Loucy (cell line): ENCODE data around the gene ABCF2.

ENCODE experiments used
- H2AFZ ChIP-seq: fragments of 200-600 bp; sonication (generic); 2 replicates; pipeline ENCODE4 v1.6.0; 2016; ENCODE audit warnings: antibody characterized with exemption, mild to moderate bottlenecking, low read length, moderate library complexity
- H3F3A ChIP-seq: fragments of 200-600 bp; 2 replicates; pipeline ENCODE4 v1.6.0; 2016; ENCODE audit warnings: antibody characterized with exemption, low read depth, mild to moderate bottlenecking
- H3K27me3 ChIP-seq: fragments of 200-600 bp; sonication (generic); 2 replicates; pipeline ENCODE4 v1.6.1; 2014; ENCODE audit warnings: low read length, mild to moderate bottlenecking; ENCODE audit not compliant: insufficient read depth, poor library complexity, severe bottlenecking
- H3K36me3 ChIP-seq: fragments of 200-600 bp; sonication (generic); 2 replicates; pipeline ENCODE4 v1.6.1; 2016; ENCODE audit warnings: low read length; ENCODE audit not compliant: insufficient read depth
- H3K4me1 ChIP-seq: fragments of 200-600 bp; sonication (generic); 2 replicates; pipeline ENCODE4 v1.5.1; 2014; ENCODE audit warnings: low read length, mild to moderate bottlenecking; ENCODE audit not compliant: insufficient read depth, poor library complexity, severe bottlenecking
- H3K4me2 ChIP-seq: fragments of 200-600 bp; sonication (generic); 2 replicates; pipeline ENCODE4 v1.6.0; 2014; ENCODE audit warnings: antibody characterized with exemption, low read length, low read depth, mild to moderate bottlenecking; ENCODE audit not compliant: poor library complexity, severe bottlenecking
- H3K4me3 ChIP-seq: fragments of 200-600 bp; sonication (generic); 2 replicates; pipeline ENCODE4 v1.5.1; 2014; ENCODE audit warnings: low read length, mild to moderate bottlenecking, mixed read lengths; ENCODE audit not compliant: poor library complexity, severe bottlenecking
- H3K79me2 ChIP-seq: fragments of 200-600 bp; sonication (generic); 2 replicates; pipeline ENCODE4 v1.6.1; 2014; ENCODE audit warnings: low read length; ENCODE audit not compliant: insufficient read depth
- H3K9ac ChIP-seq: fragments of 200-600 bp; sonication (generic); 2 replicates; pipeline ENCODE4 v1.6.0; 2014; ENCODE audit warnings: mild to moderate bottlenecking, low read depth, low read length, moderate library complexity; ENCODE audit not compliant: poor library complexity, severe bottlenecking
- H3K9me2 ChIP-seq: fragments of 200-600 bp; sonication (generic); replicated peaks from 2 replicates; pipeline ENCODE4 v1.6.1; 2016; ENCODE audit warnings: low read depth, low read length, mixed read lengths
- H3K9me3 ChIP-seq: fragments of 200-600 bp; sonication (generic); 2 replicates; pipeline ENCODE4 v1.6.1; 2014; ENCODE audit warnings: mild to moderate bottlenecking, antibody characterized with exemption, low read length, low read depth; ENCODE audit not compliant: insufficient read depth
- H4K20me1 ChIP-seq: fragments of 200-600 bp; sonication (generic); 2 replicates; pipeline ENCODE4 v1.6.0; 2014; ENCODE audit warnings: antibody characterized with exemption, low read length, mild to moderate bottlenecking; ENCODE audit not compliant: insufficient read depth, poor library complexity, severe bottlenecking
- CTCF ChIP-seq: fragments of 200-600 bp; sonication (generic); conservative IDR thresholded peaks from 2 replicates; pipeline ENCODE4 v1.5.1; 2014; ENCODE audit warnings: mild to moderate bottlenecking, antibody characterized with exemption, low read length
- EZH2phosphoT487 ChIP-seq: fragments of 200-600 bp; IDR thresholded peaks from 2 replicates; pipeline ENCODE4 v1.6.1; 2018; ENCODE audit warnings: antibody characterized with exemption, mild to moderate bottlenecking, moderate library complexity, borderline replicate concordance

Gene ABCF2

GRCh38 chr7:151209588-151209987 lies 17.4 kb downstream of the ABCF2 start:
- H3K36me3 ChIP-seq: peaks cover 15% of the 10 kb centered on the region; the same call in 1 of the 2 replicates
- no peaks in the 10 kb centered on the region for H3K9me2 ChIP-seq
- no peaks in the 10 kb centered on the region for H4K20me1 ChIP-seq
- no peak overlapping the region for H3K4me2 ChIP-seq
- no peak overlapping the region for H3K4me3 ChIP-seq
- no peak for TF ChIP-seq CTCF
- TF ChIP-seq EZH2phosphoT487: no peak
- no peak overlapping the region for H2AFZ ChIP-seq
- no peak overlapping the region for H3K9ac ChIP-seq
- peaks cover 48% of the 10 kb centered on the region for H3K4me1 ChIP-seq
- no peaks in the 10 kb centered on the region for H3K27me3 ChIP-seq
- H3F3A ChIP-seq: 0 out of 2 replicates have a peak, but pooled peaks cover 7% of the 10 kb centered on the region
- no peaks in the 10 kb centered on the region for H3K9me3 ChIP-seq
- no peaks in the 10 kb centered on the region for H3K79me2 ChIP-seq

- Histone ChIP-seq H4K20me1 (no peaks in the 10 kb centered on the region), H3F3A (0 out of 2 replicates have a peak, but pooled peaks cover 7% of the 10 kb centered on the region), H2AFZ (no peak overlapping the region), H3K27me3 (no peaks in the 10 kb centered on the region), H3K9me2 (no peaks in the 10 kb centered on the region), H3K4me1 (peaks cover 48% of the 10 kb centered on the region), H3K79me2 (no peaks in the 10 kb centered on the region), H3K4me2 (peak overlapping the region; percentile 83), H3K9me3 (no peaks in the 10 kb centered on the region), H3K4me3 (peak overlapping the region; percentile 55), H3K9ac (peak overlapping the region; percentile 63), H3K36me3 (peaks cover 5% of the 10 kb centered on the region; the same call in 1 of the 2 replicates)
- TF ChIP-seq EZH2phosphoT487 (no peak), CTCF (no peak)
These were observed 18.6 kb downstream of the ABCF2 start for GRCh38 chr7:151208253-151208862.

GRCh38 chr7:151207804-151208203 lies 19.2 kb downstream of the ABCF2 start:
- no peaks in the 10 kb centered on the region for H3K79me2 ChIP-seq
- H3K9ac ChIP-seq: peak overlapping the region; percentile 63
- H3K9me3 ChIP-seq: no peaks in the 10 kb centered on the region
- TF ChIP-seq EZH2phosphoT487 (no peak), CTCF (no peak)
- no peaks in the 10 kb centered on the region for H3K9me2 ChIP-seq
- H3K4me2 ChIP-seq: peak overlapping the region; percentile 83
- H4K20me1 ChIP-seq: no peaks in the 10 kb centered on the region
- peak overlapping the region; percentile 55 for H3K4me3 ChIP-seq
- no peaks in the 10 kb centered on the region; the same call in 1 of the 2 replicates for H3K36me3 ChIP-seq
- H3F3A ChIP-seq: 0 out of 2 replicates have a peak, but pooled peaks cover 7% of the 10 kb centered on the region
- H2AFZ ChIP-seq: no peak overlapping the region
- H3K27me3 ChIP-seq: no peaks in the 10 kb centered on the region
- peaks cover 44% of the 10 kb centered on the region for H3K4me1 ChIP-seq
